NT2/D1 (cell line): ENCODE results near the gene EDIL3.
A peak's percentile ranks its signal among the peaks of the same experiment; 100 is the strongest.

Experiments
- DNase-seq: peaks from one replicate; pipeline ENCODE4 v3.0.0-alpha.2; 2011; ENCODE audit warnings: low read depth, low spot score
- H3K27me3 ChIP-seq: 2 replicates; pipeline ENCODE4 v1.6.0; 2011; ENCODE audit warnings: mild to moderate bottlenecking; ENCODE audit not compliant: insufficient read length, insufficient read depth
- H3K36me3 ChIP-seq: 2 replicates; pipeline ENCODE4 v1.6.1; 2011; ENCODE audit warnings: mild to moderate bottlenecking, low read length, mixed read lengths; ENCODE audit not compliant: insufficient read depth, insufficient read length
- H3K4me1 ChIP-seq: 2 replicates; pipeline ENCODE4 v1.5.1; 2011; ENCODE audit not compliant: insufficient read depth, insufficient read length
- H3K4me3 ChIP-seq: 2 replicates; pipeline ENCODE4 v1.5.1; 2011; ENCODE audit warnings: low read depth; ENCODE audit not compliant: insufficient read length
- H3K9ac ChIP-seq: 2 replicates; pipeline ENCODE4 v1.6.0; 2011; ENCODE audit warnings: low read depth; ENCODE audit not compliant: insufficient read length
- H3K9me3 ChIP-seq: 2 replicates; pipeline ENCODE4 v1.5.1; 2011; ENCODE audit warnings: mild to moderate bottlenecking, low read length; ENCODE audit not compliant: insufficient read depth
- SUZ12 ChIP-seq: IDR thresholded peaks from 2 replicates; pipeline ENCODE4 v1.6.1; 2011; ENCODE audit not compliant: insufficient read length, insufficient read depth; ENCODE audit errors: extremely low read depth
- YY1 ChIP-seq: IDR thresholded peaks from 2 replicates; pipeline ENCODE4 v1.6.1; 2011; ENCODE audit not compliant: insufficient read length, insufficient read depth
- ZNF274 ChIP-seq: IDR thresholded peaks from 2 replicates; pipeline ENCODE4 v1.6.1; 2011; ENCODE audit warnings: mild to moderate bottlenecking, low read depth, low read length

Gene EDIL3

GRCh38 chr5:84384604-84385575 lies at the start of gene EDIL3:
Gene EDIL3, minus strand, starts transcription at chr5:84384880. Its CDS starts 506 bp downstream, at chr5:84384374.
- DNase-seq = peak; percentile 30
- Histone ChIP-seq H3K9me3 (no peaks in the 10 kb centered on the region), H3K9ac (peak within 1 kb of the TSS; percentile 61), H3K4me3 (peak within 1 kb of the TSS; percentile 61), H3K27me3 (peaks cover 44% of the 10 kb centered on the region), H3K4me1 (no peaks in the 10 kb centered on the region), H3K36me3 (no peaks in the 10 kb centered on the region)
- TF ChIP-seq SUZ12 = no peak
- no peak for TF ChIP-seq ZNF274
- TF ChIP-seq YY1 = no peak

GRCh38 chr5:84433461-84433860 lies 48.8 kb upstream of the EDIL3 start:
- no peak for DNase-seq

GRCh38 chr5:84430863-84431663 lies 46.4 kb upstream of the EDIL3 start:
- no peaks in the 10 kb centered on the region for H3K9me3 ChIP-seq
- TF ChIP-seq ZNF274 = no peak
- no peak for TF ChIP-seq SUZ12
- H3K4me3 ChIP-seq = no peak overlapping the region
- no peaks in the 10 kb centered on the region for H3K4me1 ChIP-seq
- H3K36me3 ChIP-seq = no peaks in the 10 kb centered on the region
- DNase-seq = no peak
- H3K27me3 ChIP-seq = no peaks in the 10 kb centered on the region
- H3K9ac ChIP-seq = no peak overlapping the region

More at GRCh38 chr5:84433461-84433860, 48.8 kb upstream of the EDIL3 start:
- Histone ChIP-seq H3K9ac (no peak overlapping the region), H3K4me1 (no peaks in the 10 kb centered on the region), H3K4me3 (no peak overlapping the region), H3K9me3 (no peaks in the 10 kb centered on the region), H3K36me3 (no peaks in the 10 kb centered on the region), H3K27me3 (no peaks in the 10 kb centered on the region)
- no peak for TF ChIP-seq SUZ12
- TF ChIP-seq ZNF274 = no peak
- no peak for TF ChIP-seq YY1

GRCh38 chr5:84430079-84430478 lies 45.4 kb upstream of the EDIL3 start:
- no peak for DNase-seq
- Histone ChIP-seq H3K9ac (no peak overlapping the region), H3K27me3 (no peaks in the 10 kb centered on the region), H3K36me3 (no peaks in the 10 kb centered on the region), H3K9me3 (no peaks in the 10 kb centered on the region), H3K4me3 (no peak overlapping the region), H3K4me1 (no peaks in the 10 kb centered on the region)
- TF ChIP-seq ZNF274 (no peak), YY1 (no peak), SUZ12 (no peak)

GRCh38 chr5:84425365-84425881 lies 40.7 kb upstream of the EDIL3 start:
- Histone ChIP-seq H3K27me3 (no peaks in the 10 kb centered on the region), H3K4me1 (no peaks in the 10 kb centered on the region), H3K9ac (no peak overlapping the region), H3K4me3 (no peak overlapping the region), H3K9me3 (no peaks in the 10 kb centered on the region), H3K36me3 (no peaks in the 10 kb centered on the region)
- TF ChIP-seq ZNF274 (no peak), YY1 (no peak), SUZ12 (no peak)
- DNase-seq = no peak

- DNase-seq = no peak
- H3K9me3 ChIP-seq = no peaks in the 10 kb centered on the region
- H3K36me3 ChIP-seq = no peaks in the 10 kb centered on the region
- no peak overlapping the region for H3K4me3 ChIP-seq
- no peaks in the 10 kb centered on the region for H3K4me1 ChIP-seq
- H3K9ac ChIP-seq = no peak overlapping the region
- H3K27me3 ChIP-seq = no peaks in the 10 kb centered on the region
- TF ChIP-seq ZNF274 = no peak
- no peak for TF ChIP-seq YY1
- no peak for TF ChIP-seq SUZ12
These were observed 35.1 kb upstream of the EDIL3 start for GRCh38 chr5:84419742-84420141.

- Histone ChIP-seq H3K9ac (no peak overlapping the region), H3K9me3 (no peaks in the 10 kb centered on the region), H3K27me3 (no peaks in the 10 kb centered on the region), H3K4me1 (no peaks in the 10 kb centered on the region), H3K36me3 (no peaks in the 10 kb centered on the region), H3K4me3 (no peak overlapping the region)
- TF ChIP-seq SUZ12 (no peak), YY1 (no peak), ZNF274 (no peak)
- no peak for DNase-seq
These were observed 27.3 kb upstream of the EDIL3 start for GRCh38 chr5:84411832-84412605.
